ENCODE measurements around the gene TSPAN33. TPM values are rescaled to one million over a fixed set of nuclear protein-coding genes. Genes with fewer than 3 reads are reported as not detected.

Gene TSPAN33
- total and polyA plus RNA-seq, 8 donors: 6.9 to 37.9 (median 16.7) TPM

- intact Hi-C loops (cut with DNase I): no loop called here
- H3K27me3 ChIP-seq: no peaks in the 10 kb centered on the region
- FAIRE-seq: no peak
- WGBS, 2 donors: 91 to 96% methylated on average over 28 of the region's 28 CpGs
- no peaks in the 10 kb centered on the region for H3K36me3 ChIP-seq
- no peaks in the 10 kb centered on the region for H3K4me1 ChIP-seq
- no peak overlapping the region for H3K4me3 ChIP-seq
- no peaks in the 10 kb centered on the region for H3K9me3 ChIP-seq
- ATAC-seq: no peak
- no peak for TF ChIP-seq CTCF (IDR thresholded peaks at IDR 0.05)
- H3K27ac ChIP-seq: no peak overlapping the region
- DNase-seq: no peak
These were observed 16.9 kb upstream of the TSPAN33 start for GRCh38 chr7:129127601-129128000.

GRCh38 chr7:129134356-129134987, 10.0 kb upstream of the TSPAN33 start:
- no peak overlapping the region for H3K27ac ChIP-seq
- no peaks in the 10 kb centered on the region for H3K9me3 ChIP-seq
- peak in 2 of 4 donors; percentile 49 to 54 for ATAC-seq
- no peak for TF ChIP-seq CTCF (IDR thresholded peaks at IDR 0.05)
- intact Hi-C loops (cut with DNase I): no loop called here
- H3K4me3 ChIP-seq: no peak overlapping the region
- no peaks in the 10 kb centered on the region for H3K27me3 ChIP-seq
- no peaks in the 10 kb centered on the region for H3K4me1 ChIP-seq
- no peak for DNase-seq
- 86 to 88% methylated on average over 6 of the region's 6 CpGs for WGBS, 2 donors
- FAIRE-seq: no peak
- no peaks in the 10 kb centered on the region for H3K36me3 ChIP-seq

GRCh38 chr7:129136887-129137642, 7.4 kb upstream of the TSPAN33 start:
- Histone ChIP-seq H3K4me1 (no peaks in the 10 kb centered on the region), H3K9me3 (no peaks in the 10 kb centered on the region), H3K36me3 (no peaks in the 10 kb centered on the region), H3K27ac (no peak overlapping the region), H3K27me3 (no peaks in the 10 kb centered on the region), H3K4me3 (no peak overlapping the region)
- 69 to 77% methylated on average over 3 of the region's 3 CpGs for WGBS, 2 donors
- intact Hi-C loops (cut with DNase I): no loop called here
- FAIRE-seq (no peak), ATAC-seq (peak in 2 of 4 donors; percentile 29 to 59), DNase-seq (no peak)
- no peak for TF ChIP-seq CTCF (IDR thresholded peaks at IDR 0.05)

GRCh38 chr7:129143724-129144094, 798 bp upstream of the TSPAN33 start:
- intact Hi-C loops (cut with DNase I): no loop called here
- Histone ChIP-seq H3K9me3 (no peaks in the 10 kb centered on the region), H3K27me3 (no peaks in the 10 kb centered on the region), H3K27ac (no peak overlapping the region), H3K4me3 (peak overlapping the region in 2 of 4 donors; percentile 76 to 82), H3K4me1 (peaks cover 0 to 5% (median 0%) of the 10 kb centered on the region in 3 donors), H3K36me3 (no peaks in the 10 kb centered on the region)
- DNase-seq (no peak), ATAC-seq (peak in 3 of 4 donors; percentile 34 to 39 (median 34)), FAIRE-seq (no peak)
- TF ChIP-seq CTCF (IDR thresholded peaks at IDR 0.05): no peak
- WGBS, 2 donors: 26 to 29% methylated on average over 10 of the region's 10 CpGs
